Measurements from ENCODE around the gene CHTOP.
"Not testable (repeated sequence)": the region's sequence is repeated elsewhere in the genome, so short reads cannot be mapped to it uniquely, and the experiment has no call there.

The CHTOP gene

DNA sequence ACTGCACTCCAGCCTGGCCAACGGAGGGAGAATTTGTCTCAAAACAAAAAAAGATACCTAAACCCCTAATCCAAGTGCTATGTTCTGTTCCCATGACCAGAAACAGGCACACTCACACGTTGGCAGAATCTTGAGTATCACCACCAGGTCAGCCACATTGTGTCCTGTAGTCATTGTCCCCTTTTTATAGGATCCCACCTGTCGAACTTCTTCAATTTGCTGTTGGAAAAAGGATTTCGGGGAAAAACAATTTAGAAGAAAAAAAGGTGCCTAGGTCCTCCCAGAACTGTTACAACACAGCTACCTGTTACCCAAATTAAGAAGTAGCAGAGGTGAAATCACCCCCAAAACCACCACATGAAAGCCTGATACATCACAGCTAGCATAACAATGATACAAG lies 33.6 kb downstream of the CHTOP start:
- DNase-seq = no peak

DNA sequence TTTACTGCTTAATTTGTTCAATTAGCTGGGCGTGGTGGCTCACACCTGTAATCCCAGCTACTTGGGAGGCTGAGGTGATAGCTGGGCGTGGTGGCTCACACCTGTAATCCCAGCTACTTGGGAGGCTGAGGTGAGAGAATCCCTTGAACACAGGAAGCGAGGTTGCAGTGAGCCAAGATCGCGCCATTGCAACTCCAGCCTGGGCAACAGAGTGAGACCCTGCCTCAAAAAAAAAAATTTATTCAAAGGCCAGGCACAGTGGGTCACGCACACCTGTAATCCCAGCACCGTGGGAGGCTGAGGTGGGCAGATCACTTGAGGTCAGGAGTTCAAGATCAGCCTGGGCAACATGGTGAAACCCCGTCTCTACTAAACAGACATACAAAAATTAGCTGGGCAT lies 34.8 kb downstream of the CHTOP start:
- not testable (repeated sequence) for DNase-seq

DNA sequence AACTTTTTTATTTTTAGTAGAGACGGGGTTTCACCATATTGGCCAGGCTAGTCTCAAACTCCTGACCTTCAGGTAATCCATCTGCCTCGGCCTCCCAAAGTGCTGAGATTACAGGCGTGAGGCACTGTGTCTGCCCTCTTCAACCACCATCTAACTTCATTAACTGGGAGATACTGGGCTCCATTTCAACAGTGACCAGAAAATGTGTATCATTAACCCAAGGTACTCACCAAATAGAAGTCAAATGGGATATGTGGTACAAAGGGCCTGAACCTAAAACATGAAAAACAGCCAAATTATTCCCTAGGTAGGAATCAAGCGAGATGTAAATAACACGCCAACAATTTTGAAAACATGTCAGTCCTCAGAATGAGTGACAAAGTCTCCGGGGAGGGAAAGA lies 35.7 kb downstream of the CHTOP start:
- no peak for DNase-seq

DNA sequence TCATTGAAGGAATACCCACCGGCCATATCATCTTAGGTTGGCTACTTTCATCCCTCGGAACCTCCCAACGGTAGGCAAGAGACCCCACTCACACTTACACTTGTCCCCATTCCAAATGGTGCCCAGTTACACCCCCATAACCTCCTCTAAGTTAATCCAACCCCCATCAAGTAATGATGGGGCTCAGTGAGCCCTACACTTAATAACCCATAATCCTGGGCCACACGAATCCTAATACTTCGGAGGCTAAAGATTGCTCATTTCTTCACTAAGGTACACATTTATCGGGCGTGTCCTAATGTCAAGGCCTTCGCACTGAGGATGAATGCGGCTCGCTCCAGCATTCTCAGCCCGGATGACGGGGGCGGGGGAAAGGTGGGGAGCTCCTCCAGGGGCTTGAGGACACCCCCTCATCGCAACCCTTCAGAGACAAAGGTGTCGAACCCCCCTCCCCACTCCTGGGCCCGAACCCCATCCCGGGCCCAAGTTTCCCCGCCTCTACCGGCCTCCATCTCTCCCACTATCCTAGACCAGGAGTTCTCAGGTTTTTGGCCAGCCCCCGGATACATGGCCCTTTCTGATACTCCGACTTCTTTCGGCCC lies 36.5 kb downstream of the CHTOP start:
- DNase-seq = no peak

DNA sequence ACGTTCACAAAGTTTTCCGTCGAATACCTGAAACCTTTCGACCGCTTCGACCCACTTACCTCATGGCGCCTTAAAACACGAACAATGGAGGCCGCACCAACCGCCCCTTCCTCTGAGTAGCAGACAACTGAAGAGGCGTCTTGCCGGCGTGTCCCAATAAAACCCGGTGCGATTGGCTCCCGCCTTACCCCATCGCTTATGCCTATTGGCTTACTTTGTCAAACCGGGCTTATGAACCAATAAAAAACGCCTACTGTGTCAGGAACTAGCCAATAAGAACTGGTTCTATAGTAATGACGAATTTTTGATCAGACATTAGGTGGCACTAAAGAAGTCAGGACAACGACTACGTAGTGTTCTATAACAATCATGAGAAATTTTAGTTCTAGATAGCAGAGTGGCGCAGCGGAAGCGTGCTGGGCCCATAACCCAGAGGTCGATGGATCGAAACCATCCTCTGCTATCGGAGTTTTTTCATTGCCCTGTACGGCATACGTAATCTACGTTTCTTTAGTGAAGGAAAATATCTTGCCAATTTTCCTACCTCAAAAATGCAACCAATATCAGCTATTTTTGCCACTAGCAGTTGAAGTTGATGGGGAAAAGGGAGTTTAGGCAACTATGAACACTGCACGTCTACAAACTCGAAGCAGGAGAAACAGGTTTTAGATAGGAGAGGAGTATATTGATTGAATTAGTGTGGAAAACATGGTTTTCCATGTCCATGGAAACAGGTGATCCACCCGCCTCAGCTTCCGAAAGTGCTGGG lies 37.2 kb downstream of the CHTOP start, which contains the start of gene ILF2:
Gene ILF2 (minus strand): TSS at position 135 of the 769 bp plus-strand sequence. CDS start 71 bp downstream, at position 64.
- DNase-seq = peak; percentile 100

DNA sequence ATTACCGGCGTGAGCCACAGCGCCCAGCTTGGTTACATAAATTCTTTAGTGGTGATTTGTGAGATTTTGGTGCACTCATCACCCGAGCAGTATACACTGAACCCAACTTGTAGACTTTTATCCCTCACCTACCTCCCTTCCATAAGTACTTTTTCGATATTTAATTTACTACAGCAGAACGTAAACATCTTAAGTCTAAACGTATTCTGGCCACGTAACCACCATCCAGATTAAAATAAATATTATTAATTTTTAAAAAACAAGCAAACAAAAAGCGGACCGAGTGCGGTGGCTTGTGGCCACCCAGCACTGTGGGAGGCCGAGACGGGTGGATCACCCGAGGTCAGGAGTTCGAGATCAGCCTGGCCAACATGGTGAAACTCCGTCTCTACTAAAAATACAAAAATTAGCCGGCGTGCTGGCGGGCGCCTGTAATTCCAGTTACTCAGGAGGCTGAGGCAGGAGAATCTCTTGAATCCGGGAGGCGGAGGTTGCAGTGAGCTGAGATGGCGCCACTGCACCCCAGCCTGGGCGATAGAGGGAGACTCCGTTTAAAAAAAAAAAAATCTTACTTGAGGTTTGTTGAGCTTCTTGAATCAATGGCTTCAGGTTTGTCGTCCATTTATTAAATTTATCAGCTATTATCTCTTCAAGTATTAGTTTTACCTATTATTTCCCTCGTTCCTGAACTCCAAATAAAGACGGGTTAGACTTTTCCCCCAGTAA lies 37.9 kb downstream of the CHTOP start:
- peak; percentile 89 for DNase-seq

DNA sequence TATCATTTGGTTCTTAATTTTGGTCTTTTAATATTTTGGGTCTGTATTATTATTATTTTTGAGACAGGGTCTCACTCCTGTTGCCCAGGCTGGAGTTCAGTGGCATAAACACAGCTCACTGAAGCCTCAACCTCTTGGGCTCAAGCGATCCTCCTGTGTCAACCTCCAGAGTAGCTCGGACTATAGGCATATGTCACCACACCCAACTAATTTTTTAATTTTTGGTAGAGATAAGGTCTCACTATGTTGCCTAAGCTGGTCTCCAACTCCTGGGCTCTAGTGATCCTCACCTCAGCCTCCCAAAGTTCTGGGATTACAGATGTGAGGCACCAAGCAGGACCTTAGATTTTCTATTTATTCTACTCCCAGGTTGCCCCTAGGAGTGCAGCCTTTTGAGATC lies 39.6 kb downstream of the CHTOP start:
- DNase-seq = no peak

DNA sequence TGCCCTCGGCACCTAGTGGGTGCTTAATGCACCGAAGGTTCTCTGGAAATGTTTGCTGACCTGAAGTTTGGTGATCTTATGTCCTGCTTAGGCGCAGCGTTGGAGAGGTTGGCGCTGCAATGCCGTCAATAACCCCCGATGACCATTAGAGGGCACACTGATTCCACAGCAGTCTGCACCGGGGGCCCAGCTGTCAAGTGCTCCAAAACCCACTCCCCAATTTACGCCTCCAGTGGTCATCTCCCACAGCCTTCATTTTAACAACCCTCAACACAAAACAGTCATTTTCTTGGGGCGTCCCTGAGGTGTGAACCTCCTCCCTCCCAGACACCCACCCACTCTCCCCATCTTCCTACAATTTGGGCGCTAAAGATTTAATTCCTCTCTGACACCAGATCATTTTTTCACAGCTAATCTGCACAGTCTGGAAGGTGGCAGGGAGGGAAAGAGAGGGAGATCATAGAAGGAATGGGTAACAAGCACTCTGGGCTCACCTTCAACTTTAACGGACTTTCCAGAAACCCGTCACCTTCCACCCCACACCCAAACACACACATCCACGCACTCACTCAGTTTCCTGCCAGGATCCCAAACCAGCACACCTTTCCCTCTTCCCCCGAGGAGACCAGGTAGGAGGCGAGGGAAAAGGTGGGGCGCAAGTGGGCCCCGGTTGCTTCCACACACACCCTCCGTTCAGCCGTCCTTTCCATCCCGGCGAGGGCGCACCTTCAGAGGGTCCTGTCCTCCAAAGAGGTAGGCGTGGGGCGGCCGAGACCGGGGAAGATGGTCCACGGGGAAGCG lies 44.1 kb downstream of the CHTOP start:
- DNase-seq = peak; percentile 77

DNA sequence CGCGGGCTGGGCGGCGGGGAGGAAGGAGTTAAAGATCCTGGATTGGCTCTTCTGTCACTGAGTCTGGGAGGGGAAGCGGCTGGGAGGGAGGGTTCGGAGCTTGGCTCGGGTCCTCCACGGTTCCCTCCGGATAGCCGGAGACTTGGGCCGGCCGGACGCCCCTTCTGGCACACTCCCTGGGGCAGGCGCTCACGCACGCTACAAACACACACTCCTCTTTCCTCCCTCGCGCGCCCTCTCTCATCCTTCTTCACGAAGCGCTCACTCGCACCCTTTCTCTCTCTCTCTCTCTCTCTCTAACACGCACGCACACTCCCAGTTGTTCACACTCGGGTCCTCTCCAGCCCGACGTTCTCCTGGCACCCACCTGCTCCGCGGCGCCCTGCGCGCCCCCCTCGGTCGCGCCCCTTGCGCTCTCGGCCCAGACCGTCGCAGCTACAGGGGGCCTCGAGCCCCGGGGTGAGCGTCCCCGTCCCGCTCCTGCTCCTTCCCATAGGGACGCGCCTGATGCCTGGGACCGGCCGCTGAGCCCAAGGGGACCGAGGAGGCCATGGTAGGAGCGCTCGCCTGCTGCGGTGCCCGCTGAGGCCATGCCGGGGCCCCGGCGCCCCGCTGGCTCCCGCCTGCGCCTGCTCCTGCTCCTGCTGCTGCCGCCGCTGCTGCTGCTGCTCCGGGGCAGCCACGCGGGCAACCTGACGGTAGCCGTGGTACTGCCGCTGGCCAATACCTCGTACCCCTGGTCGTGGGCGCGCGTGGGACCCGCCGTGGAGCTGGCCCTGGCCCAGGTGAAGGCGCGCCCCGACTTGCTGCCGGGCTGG lies 44.9 kb downstream of the CHTOP start, which contains the start of gene NPR1:
Gene NPR1 (plus strand): TSS at position 170 of the 818 bp plus-strand sequence. CDS start 421 bp downstream, at position 591.
- DNase-seq = no peak

DNA sequence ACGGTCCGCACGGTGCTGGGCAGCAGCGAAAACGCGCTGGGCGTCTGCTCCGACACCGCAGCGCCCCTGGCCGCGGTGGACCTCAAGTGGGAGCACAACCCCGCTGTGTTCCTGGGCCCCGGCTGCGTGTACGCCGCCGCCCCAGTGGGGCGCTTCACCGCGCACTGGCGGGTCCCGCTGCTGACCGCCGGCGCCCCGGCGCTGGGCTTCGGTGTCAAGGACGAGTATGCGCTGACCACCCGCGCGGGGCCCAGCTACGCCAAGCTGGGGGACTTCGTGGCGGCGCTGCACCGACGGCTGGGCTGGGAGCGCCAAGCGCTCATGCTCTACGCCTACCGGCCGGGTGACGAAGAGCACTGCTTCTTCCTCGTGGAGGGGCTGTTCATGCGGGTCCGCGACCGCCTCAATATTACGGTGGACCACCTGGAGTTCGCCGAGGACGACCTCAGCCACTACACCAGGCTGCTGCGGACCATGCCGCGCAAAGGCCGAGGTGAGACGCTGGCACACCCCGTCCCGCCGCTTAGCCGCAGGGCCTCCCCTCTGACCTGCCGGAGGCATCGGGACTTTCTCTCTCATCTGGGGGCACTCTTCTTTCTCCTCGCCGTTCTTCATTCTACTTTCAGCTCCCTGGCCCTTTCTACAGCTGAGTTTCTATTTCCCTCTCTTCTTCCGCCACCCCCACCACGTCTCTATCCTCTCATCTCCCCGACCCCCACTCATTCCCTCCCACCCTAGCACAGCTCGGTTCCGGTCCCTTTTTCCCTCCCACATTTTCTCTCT lies 45.7 kb downstream of the CHTOP start:
- DNase-seq = no peak

DNA sequence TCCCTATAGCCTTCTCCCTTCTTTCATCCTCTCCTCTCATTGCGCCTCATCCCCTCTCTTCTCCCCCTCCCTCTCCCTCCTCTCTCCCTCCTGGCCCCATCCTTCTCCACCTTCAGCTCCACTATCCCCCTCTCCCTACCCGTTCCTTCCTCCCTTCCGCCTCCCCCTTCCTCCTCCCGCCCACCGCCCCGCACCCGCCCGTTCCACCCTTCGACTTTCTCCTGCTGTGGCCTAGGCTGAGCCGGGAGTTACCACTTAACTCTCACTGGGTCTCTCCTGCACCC lies 46.2 kb downstream of the CHTOP start:
- no peak for DNase-seq

DNA sequence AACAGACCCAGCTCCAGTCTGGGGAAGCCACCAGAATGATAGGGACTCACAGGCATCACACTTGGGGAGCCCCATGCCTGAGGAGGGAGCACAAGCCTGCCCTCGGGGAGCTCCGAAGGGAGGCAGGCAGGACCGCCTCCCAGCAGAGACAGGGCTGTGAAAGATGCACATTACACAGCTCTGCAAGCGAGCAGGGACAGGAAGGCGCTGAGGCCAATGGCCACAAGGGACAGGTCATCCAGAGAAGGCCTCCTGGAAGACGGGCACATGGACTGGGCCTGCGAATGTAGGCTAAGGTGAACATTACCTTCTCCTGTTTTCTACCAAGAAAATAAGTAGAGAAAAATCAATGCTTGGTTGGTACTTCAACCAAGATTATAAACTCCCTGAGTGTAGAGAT lies 48.9 kb downstream of the CHTOP start:
- no peak for DNase-seq

DNA sequence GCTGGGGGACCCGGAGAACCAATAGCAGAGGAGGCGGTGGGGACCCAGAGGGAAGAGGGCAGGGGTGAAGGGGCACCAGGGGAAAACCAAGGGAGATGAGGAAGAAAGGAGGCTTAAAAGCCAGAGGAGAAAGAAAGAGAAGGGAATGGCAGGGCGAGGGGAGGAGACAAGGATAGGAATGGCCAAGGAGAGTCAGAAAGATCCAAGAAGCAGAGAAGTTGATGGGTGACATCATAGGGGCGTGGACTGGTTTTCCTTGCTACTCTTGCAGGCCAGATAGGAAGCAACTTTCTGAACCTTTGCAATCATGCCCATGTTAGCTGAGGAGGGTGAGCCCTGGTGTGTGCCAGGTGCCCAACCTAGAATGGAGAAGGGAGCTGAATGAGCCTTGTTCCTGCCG lies 50.0 kb downstream of the CHTOP start:
- DNase-seq = peak; percentile 33

DNA sequence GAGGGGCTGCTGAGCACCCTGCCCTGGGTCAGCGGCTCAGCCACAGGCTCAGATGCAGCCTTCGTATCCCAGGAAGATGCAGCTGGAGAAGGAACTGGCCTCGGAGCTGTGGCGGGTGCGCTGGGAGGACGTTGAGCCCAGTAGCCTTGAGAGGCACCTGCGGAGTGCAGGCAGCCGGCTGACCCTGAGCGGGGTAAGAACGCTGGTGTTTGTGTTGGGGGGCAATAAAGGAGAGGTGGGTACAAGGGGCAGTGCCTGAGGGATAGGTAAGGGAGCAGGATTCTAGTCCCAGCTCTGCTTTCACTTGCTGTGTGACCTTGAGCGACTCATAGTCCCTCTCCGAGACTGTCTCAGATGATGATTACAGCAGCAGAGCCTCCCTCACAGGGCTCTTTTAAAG lies 51.0 kb downstream of the CHTOP start:
- DNase-seq = no peak

DNA sequence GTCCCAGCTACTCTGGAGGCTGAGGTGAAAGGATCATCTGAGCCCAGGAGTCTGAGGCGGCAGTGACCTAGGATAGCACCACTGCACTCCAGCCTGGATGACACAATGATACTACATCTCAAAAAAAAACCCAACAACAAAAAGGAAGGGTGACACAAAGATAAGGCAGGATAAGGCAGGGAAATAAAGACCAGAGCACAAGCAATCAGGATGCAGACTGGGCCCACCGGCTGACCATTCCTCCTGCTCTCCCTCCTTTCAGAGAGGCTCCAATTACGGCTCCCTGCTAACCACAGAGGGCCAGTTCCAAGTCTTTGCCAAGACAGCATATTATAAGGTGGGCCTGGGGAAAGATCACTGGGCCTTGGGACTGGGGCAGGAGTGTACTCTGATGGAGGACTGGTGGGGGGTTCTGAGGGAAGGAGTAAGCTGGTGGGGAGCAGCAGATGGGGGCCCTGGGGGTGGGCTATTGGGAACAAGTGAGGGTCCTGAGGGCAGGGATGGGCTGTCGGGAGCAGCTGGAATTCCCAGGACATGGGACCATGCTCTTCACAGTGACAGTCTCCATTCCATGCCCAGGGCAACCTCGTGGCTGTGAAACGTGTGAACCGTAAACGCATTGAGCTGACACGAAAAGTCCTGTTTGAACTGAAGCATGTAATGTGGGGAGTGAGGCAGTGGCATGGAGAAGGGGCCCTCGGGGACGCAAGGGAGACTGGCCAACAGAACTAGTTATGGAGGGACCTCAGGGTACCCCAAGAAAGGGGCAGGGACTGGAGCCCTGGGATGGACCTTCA lies 51.9 kb downstream of the CHTOP start:
- no peak for DNase-seq

DNA sequence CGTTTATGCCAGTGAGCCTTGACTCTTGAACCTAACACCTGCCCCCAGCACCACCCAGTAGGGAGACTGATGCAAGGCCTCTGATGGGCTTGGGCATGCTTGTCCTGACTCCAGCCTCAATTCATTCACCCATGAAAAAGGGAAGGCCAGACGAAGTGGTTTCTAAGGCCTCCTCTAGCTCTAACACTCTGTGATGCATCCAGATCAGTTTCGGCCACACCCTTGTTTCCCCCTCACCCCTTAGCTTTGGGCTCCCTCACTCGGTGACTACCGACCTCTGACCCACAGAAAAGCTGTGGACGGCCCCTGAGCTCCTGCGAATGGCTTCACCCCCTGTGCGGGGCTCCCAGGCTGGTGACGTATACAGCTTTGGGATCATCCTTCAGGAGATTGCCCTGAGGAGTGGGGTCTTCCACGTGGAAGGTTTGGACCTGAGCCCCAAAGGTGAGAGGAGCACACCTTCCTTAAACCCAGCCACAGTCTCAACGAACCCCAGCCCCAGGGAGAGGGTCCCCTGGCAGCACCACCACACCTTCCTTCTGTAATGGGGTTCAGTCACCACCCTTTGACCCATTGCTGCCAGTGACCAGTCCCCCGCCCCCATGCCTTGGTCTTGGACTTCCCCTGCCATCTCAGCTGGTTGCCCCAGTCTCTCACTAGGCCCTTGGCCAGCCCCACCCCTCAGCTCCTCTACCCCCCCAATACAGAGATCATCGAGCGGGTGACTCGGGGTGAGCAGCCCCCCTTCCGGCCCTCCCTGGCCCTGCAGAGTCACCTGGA lies 53.7 kb downstream of the CHTOP start:
- no peak for DNase-seq

DNA sequence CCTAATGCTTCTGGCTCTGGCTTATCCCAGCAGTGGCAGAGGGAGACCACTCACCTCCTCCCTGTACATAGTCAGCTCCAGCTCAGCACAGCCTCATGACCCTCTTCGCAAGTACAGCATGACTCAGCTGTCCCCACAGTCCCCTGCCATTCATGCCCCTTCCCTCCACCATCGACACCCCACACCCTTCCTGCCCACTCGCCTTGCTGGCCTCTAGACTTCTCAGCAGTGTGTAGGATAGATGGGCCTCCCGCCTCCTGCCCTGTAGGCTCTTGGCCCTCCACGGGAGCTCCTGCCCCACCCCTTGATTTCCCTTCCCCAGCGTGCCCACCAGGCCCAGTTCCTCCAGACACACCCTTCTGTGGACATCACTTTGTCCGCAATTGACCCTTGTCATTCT lies 54.4 kb downstream of the CHTOP start:
- no peak for DNase-seq

DNA sequence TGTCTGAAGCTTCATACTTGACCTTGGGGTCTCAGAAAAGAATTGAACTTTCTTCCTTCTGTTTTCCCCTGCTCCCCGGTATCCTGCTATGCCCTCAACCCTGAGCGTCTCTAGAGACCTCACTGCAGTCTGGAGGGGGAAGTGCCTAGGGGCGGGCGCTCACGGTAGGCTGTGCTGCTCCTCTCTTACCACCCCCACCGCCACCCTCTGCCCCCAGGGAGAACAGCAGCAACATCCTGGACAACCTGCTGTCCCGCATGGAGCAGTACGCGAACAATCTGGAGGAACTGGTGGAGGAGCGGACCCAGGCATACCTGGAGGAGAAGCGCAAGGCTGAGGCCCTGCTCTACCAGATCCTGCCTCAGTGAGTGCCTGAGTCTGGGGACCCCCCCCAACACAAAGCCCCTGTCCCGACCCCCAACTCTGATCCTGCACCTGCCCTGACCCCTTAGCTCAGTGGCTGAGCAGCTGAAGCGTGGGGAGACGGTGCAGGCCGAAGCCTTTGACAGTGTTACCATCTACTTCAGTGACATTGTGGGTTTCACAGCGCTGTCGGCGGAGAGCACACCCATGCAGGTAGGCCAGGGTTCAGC lies 55.0 kb downstream of the CHTOP start:
- no peak for DNase-seq

DNA sequence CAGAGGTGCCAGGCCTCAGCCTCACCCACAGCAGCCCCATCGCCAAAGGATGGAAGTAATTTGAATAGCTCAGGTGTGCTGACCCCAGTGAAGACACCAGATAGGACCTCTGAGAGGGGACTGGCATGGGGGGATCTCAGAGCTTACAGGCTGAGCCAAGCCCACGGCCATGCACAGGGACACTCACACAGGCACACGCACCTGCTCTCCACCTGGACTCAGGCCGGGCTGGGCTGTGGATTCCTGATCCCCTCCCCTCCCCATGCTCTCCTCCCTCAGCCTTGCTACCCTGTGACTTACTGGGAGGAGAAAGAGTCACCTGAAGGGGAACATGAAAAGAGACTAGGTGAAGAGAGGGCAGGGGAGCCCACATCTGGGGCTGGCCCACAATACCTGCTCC lies 59.6 kb downstream of the CHTOP start:
- no peak for DNase-seq

Measured in OCI-M1 (cell line).